Thoracic aorta (tissue), 2 donors: ENCODE data around the gene ZNF668. TPM values are rescaled to one million over a fixed set of nuclear protein-coding genes. Genes with fewer than 3 reads are reported as not detected.
A peak's percentile ranks its signal among the peaks of the same experiment; 100 is the strongest.

Source experiments
- ATAC-seq: fragments of 150-250 bp; one replicate; pipeline ENCODE4 v1.8.0; 2017; ENCODE audit warnings: low read depth; ENCODE audit not compliant: insufficient number of reproducible peaks, low FRiP score
- DNase-seq: peaks from one replicate; pipeline ENCODE4 v3.0.0-alpha.2; 2020; ENCODE audit warnings: low spot score
- H3K27ac ChIP-seq, 2 donors: fragments of 200-600 bp; sonication (generic); 1 replicate in 1 of 2; 2 replicates in 1 of 2; pipeline ENCODE4 v1.5.1; 2016; ENCODE audit warnings: mild to moderate bottlenecking in 2 of 2, moderate library complexity in 2 of 2
- H3K27me3 ChIP-seq: fragments of 200-600 bp; sonication (generic); replicated peaks from 2 replicates; pipeline ENCODE4 v1.6.0; 2016; ENCODE audit warnings: mild to moderate bottlenecking; ENCODE audit not compliant: insufficient read depth
- H3K36me3 ChIP-seq: fragments of 200-600 bp; sonication (generic); one replicate; pipeline ENCODE4 v1.5.1; 2016
- H3K4me1 ChIP-seq, 2 donors: fragments of 200-600 bp; sonication (generic); 1 replicate in 1 of 2; 2 replicates in 1 of 2; pipeline versions ENCODE4 v1.5.1 to v1.6.0; 2016; ENCODE audit warnings: low read depth in 2 of 2, mild to moderate bottlenecking in 1 of 2; ENCODE audit not compliant: control insufficient read depth in 1 of 2
- H3K4me3 ChIP-seq: fragments of 200-600 bp; sonication (generic); 2 replicates; pipeline ENCODE4 v1.5.1; 2016; ENCODE audit warnings: mild to moderate bottlenecking
- H3K9me3 ChIP-seq: fragments of 200-600 bp; sonication (generic); 2 replicates; pipeline ENCODE4 v1.5.1; 2016
- CTCF ChIP-seq: fragments of 200-600 bp; sonication (generic); IDR thresholded peaks from one replicate; pipeline ENCODE4 v1.5.1; 2019; ENCODE audit warnings: antibody characterized with exemption
- total RNA-seq, 2 donors: library from RNA; depleted of rRNA; stranded (reverse); fragments of >200 nt; gene quantifications; one replicate each; pipeline versions ENCODE4 v1.1.0 to v1.2.3, GENCODE V29; 2016

Gene ZNF668
- total RNA-seq, result 10 to 100 TPM; 10.3 to 14.5 TPM

GRCh38 chr16:31073970-31074813 lies at the start of gene ZNF668, which contains the start of gene ZNF646:
Gene ZNF668 (minus strand): TSS chr16:31074240. CDS start chr16:31064459, 9,781 bp downstream.
Gene ZNF646 (plus strand): TSS chr16:31074422. CDS start chr16:31076325, 1,903 bp downstream.
- DNase-seq (peak; percentile 96), ATAC-seq (peak; percentile 95)
- H3K9me3 ChIP-seq, result no peaks in the 10 kb centered on the region
- H3K27me3 ChIP-seq, result no peaks in the 10 kb centered on the region
- H3K4me3 ChIP-seq, result peak within 1 kb of the TSS; percentile 97
- TF ChIP-seq CTCF, result no peak
- peaks cover 29% of the 10 kb centered on the region for H3K36me3 ChIP-seq
- H3K27ac ChIP-seq, result peak within 1 kb of the TSS; percentile 94
- H3K4me1 ChIP-seq, result peaks cover 14 to 29% of the 10 kb centered on the region in 2 donors

DNA sequence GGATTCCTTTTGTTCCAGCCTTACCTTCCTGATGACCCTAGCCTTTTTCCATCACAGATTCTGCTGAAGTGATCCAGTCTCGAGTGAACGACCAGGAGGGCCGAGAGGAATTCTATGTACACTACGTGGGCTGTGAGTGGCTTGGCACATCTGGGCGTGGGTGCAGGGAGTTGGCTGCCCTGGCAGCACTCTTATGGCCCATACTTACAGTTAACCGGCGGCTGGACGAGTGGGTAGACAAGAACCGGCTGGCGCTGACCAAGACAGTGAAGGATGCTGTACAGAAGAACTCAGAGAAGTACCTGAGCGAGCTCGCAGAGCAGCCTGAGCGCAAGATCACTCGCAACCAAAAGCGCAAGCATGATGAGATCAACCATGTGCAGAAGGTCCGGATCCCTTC lies 46.1 kb upstream of the ZNF668 start:
- H3K27ac ChIP-seq, result no peak overlapping the region
- no peak for TF ChIP-seq CTCF
- H3K27me3 ChIP-seq, result no peaks in the 10 kb centered on the region
- peaks cover 11 to 16% of the 10 kb centered on the region in 2 donors for H3K4me1 ChIP-seq
- H3K9me3 ChIP-seq, result no peaks in the 10 kb centered on the region
- H3K36me3 ChIP-seq, result peaks cover 25% of the 10 kb centered on the region
- no peak for ATAC-seq
- no peak overlapping the region for H3K4me3 ChIP-seq
- no peak for DNase-seq

GRCh38 chr16:31118223-31119155 lies 44.4 kb upstream of the ZNF668 start:
- TF ChIP-seq CTCF, result no peak
- no peak for DNase-seq
- Histone ChIP-seq H3K4me3 (peak overlapping the region; percentile 79), H3K36me3 (peaks cover 20% of the 10 kb centered on the region), H3K27me3 (no peaks in the 10 kb centered on the region), H3K27ac (peak overlapping the region; percentile 82 to 91), H3K9me3 (no peaks in the 10 kb centered on the region), H3K4me1 (peaks cover 11 to 17% of the 10 kb centered on the region in 2 donors)
- no peak for ATAC-seq

- peaks cover 11 to 25% of the 10 kb centered on the region in 2 donors for H3K4me1 ChIP-seq
- no peak for TF ChIP-seq CTCF
- H3K9me3 ChIP-seq, result no peaks in the 10 kb centered on the region
- H3K4me3 ChIP-seq, result peak within 1 kb of the TSS; percentile 79
- peak; percentile 98 for DNase-seq
- peak; percentile 86 for ATAC-seq
- H3K27ac ChIP-seq, result peak within 1 kb of the TSS; percentile 82 to 91
- H3K27me3 ChIP-seq, result no peaks in the 10 kb centered on the region
- H3K36me3 ChIP-seq, result peaks cover 20% of the 10 kb centered on the region
Measured at GRCh38 chr16:31117384-31118222, 43.6 kb upstream of the ZNF668 start, which contains the start of gene KAT8. Gene KAT8 (plus strand): TSS chr16:31117664. CDS start chr16:31117682, 18 bp downstream.
